Stimulated activated CD8-positive, alpha-beta memory T cell treated with anti-CD3 and anti-CD28 coated beads, Interleukin-7, amount 100 ng/mL, for 4 hours (primary cell): Measurements from ENCODE around the gene PLCB2.
A peak's percentile ranks its signal among the peaks of the same experiment; 100 is the strongest.

Experiments
- DNase-seq, 2 donors: peaks; one replicate each; pipeline ENCODE4 v3.0.0-alpha.2; 2020; ENCODE audit warnings: low read depth in 2 of 2

Gene PLCB2

GRCh38 chr15:40340038-40340739, 32.5 kb upstream of the PLCB2 start:
- no peak for DNase-seq

DNA sequence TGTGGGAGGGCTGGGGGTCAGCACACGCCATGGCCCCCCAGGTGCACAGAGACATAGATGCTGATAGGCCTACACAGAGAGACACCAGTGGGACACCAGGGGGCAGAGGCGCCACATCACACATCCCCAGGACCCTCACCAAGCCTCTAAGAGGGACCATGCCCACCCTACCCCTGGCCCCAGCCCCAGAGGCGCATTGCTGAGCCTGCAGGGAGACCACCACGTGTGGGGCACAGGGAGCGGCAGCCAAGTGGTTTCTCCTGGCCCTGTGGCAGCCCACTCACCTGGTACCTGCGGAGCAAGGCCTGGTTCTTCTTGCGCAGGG, 31.8 kb upstream of the PLCB2 start:
- DNase-seq, result no peak

DNA sequence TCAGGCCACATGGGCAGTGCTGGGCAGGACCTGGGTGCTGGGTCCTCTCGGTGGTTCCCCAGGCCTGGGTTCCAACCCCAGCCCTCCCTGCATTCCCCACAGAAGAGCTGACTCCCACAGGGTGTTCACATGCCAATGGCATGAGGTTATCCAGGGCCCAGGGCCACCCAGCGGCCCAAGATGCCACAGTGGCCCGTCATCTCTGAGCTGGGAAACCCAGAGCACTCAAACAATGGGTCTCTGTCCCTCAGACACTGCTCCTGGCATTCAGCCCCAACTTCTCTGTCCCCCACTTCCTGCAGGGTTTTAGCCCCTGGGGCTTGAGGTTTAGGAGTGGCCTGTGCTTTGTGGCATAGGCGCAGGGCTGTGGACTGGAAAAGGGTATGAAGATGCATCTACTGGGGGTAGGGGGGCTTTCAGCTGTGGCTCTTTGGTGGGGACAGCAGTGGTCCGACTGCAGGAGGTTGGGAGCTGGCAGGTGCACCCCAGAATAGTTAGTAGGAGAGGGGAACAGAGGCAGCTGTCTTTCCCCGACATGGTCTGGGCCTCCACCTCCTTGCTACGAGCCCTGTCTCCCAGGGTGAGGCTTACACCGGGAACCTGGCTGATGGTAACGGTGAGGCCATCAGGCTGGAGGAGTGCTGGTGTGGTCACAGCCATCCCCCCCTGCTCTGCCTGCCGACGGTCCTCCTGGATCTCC, 31.3 kb upstream of the PLCB2 start:
- no peak for DNase-seq

- peak; percentile 50 to 66 for DNase-seq
Measured at GRCh38 chr15:40338041-40338657, 30.4 kb upstream of the PLCB2 start.

GRCh38 chr15:40337597-40337996, 29.9 kb upstream of the PLCB2 start:
- DNase-seq, result no peak

DNA sequence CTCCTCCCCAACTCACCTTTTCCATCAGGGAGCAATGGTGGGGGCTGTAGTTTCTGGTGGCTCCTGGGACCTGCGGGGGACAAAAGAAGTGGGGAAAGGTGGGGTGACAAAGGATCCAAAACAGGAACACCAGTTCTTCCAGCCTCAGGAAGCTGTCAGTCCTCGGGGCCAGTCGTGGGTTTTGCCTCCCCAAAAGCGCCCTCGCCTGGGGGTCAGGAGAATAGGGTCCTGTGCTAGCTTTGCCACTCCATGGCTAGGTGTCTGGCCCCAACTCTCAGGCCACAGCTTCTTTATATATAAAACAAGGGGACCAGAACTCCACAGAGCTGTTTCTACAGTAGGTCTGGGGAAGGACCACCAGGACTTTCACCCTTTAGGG, 29.0 kb upstream of the PLCB2 start:
- DNase-seq, result no peak

- DNase-seq, result no peak
Measured at GRCh38 chr15:40335938-40336743, 28.4 kb upstream of the PLCB2 start.

GRCh38 chr15:40334941-40335795, 27.4 kb upstream of the PLCB2 start:
- no peak for DNase-seq

- DNase-seq, result no peak
Measured at GRCh38 chr15:40334541-40334940, 26.8 kb upstream of the PLCB2 start.

DNA sequence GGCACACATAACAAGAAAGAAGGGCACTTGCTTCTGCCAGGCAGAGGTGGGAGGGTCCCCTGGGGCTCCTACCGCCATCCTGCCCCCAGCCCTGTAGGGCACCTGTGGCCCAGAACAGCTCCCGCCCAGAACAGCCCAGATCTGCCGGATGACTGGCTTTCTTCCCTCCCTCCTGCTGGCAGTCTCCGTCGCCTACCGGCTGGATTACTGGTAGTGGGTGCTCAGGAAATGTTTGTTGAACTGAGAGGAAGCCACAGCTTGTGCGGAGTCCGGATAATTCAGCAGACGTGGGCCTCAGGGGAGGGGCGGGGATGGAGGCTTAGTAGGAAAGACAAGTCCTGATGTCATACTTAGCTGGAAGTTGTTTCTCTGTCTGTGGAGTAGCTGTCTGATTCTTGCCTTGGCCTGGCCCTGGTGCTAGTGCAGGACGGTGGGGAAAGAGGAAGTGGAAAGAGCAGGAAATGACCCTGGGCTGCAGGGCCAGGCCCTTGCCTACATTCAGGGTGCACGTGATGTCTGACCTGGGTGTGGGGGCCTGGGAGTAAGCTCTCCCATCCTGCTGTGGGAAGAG, 26.3 kb upstream of the PLCB2 start:
- DNase-seq, result no peak

DNA sequence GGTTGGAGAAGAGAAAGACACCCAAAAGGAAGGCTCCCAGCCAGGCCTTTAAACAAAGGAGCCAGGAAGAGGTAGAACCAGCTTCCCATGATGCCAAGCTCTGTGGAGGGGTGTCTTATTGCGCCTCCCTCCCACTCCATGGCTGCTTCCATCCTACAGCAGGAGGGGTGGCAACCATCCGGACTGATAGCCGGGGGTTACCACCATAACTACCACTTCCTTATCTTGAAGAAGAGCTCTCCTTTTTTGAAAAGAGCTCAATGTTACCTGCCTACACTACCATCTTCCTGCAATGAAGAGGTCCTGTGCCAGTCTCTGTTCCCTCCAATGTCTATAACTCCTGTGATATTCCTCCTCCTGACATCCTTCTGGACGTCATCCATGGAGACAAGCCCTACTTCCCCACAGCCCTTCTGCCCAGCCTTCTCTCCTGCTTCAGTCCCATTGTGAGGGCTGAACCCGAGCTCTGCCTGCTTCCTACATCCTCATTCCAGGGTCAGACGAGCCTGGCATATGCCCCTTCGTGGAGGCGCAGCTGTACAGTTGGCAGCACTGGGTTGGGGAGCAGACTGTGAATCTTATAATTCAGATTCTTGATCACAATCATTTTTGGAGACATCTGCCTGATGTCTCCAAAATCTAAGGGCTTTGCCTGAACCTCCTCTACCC, 24.5 kb upstream of the PLCB2 start:
- DNase-seq, result no peak

DNA sequence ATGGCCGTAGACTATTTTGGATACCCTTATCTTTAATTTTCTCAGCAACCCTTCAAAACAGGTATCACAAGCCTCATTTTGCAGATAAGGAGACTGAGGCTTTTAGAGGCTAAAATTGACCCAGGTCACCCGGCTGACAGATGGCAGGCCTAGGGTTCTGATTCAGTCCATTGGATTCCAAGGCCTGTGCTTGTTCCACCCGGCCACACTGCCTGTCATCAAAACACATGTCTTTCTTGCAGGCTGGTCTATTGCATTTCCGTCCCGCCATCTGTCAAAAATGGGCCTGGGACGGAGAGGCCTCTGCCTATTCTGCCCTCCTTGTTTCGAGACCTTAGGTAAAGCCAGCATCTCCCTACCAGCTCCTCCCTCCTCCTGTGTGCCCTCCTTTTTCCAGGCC, 23.9 kb upstream of the PLCB2 start:
- no peak for DNase-seq

GRCh38 chr15:40331026-40331425, 23.3 kb upstream of the PLCB2 start:
- DNase-seq, result no peak

DNA sequence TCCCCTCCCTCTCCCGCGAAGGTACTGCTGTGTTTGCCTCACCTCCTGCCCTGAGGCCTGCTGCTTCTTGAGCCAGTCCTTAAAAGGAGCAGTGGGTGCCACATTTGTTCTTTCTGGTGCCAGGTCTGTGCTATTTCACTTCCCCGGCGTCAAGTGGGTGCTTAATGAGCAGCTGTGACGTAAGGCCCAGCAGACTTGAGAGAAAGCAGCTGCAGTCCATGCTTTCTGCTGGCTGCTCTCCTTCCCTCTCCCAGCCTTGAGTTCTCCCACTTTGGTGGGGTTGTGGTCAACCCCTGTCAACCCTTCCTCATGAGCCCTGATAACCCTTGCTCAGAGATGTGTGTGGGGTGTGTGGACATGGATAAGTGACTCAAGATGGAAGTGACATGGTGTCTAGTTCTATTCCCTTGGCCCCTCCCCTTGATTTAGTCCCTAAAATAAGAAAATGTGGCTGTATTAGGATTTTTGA, 22.7 kb upstream of the PLCB2 start:
- no peak for DNase-seq

DNA sequence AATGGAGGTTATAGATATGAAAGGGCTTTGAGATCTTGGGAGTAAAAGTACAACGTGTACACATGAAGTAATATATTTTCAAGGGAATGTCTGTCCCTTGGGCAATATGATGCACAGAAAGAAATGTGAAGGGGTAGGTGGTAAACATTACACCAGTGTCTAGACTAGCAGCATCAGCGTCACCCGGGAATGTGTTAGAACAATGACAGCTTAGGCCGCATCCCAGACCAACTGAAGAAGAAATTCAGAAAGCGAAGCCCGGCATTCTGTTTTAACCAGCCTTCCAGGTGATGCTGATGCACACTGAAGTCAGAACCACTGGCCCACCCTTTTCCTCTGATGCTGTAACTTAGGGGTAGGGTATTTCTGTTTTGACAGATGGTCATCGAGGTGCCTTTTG, 22.1 kb upstream of the PLCB2 start:
- DNase-seq, result no peak

DNA sequence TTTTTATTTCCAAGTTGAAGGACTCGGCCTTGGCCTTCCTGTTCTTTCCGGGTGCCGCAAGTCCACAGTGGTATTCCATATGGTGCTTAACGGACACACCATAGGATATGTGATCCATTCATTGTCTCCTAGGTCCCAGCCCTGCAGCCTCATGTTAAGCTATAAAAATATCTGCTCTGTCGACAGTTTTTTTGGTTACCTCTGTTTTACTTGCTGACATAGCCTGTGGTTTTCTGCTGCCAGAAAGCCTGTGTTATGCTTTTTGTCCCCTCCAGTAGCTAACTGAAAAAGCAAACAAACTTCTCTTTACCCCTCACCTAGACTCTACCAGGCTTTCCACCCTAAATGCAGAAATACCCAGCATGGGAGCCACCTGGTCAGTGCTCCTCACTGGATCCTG, 21.0 kb upstream of the PLCB2 start:
- DNase-seq, result no peak

DNA sequence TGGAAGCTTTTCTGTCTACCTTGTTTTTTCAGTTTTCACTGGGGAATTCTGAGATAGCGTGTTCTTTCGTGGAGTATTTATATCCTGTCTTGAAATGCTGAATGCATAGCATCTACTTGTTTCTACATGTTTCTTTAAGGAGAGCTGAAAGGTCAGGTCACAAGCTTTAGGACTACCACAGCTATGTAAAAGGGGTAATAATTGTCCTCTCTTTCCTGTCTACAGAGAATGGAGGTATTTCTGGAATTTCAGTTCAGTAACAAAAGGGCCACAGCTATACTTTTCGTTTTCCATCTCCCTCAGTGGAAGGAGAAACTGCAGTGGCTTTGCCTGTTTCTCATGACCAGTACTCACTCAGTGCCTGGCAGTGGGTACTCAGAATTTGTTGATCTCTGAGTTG, 20.4 kb upstream of the PLCB2 start:
- DNase-seq, result no peak

DNA sequence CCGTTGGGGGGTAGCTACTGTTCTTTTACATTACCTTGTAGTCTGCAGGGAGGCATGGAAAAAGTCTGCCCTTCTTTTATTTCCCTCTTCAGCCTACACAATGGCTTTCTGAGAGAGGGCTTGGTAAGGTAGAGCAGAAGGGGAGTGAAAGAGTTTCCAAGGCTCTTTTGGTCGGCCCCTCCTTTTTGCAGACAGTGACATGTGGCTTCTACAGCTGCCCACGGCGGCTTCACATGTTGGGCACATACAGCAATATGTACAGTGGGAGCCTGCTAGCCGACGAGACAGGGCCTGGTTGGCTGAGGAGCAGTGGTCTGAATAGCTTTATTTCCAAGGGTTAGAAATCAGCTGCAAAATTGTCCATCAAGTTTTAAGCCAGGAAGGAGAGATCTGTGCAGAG, 19.7 kb upstream of the PLCB2 start:
- DNase-seq, result no peak

DNA sequence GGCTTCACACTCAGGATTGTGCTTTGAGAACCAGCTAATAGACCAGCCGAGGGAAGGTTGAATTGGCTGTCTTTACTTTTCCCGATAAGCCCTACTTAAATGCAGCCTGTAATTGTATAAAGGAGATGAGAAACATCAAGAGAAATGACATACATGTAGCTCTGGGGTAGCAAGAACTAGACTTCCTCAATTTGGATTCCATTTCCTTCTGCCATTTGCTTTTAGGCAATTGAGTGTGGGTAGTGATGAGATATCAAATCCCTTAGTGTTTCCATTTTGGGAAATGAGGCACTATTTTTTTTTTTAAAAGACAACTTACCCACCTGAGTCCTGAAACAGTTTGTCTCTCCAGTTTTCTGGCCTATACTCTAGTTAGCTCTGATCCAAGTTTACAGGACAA, 18.0 kb upstream of the PLCB2 start:
- DNase-seq, result no peak

GRCh38 chr15:40325188-40325587, 17.5 kb upstream of the PLCB2 start:
- no peak for DNase-seq
